Large intestine (tissue), 3 donors: ENCODE data around the gene SCGB2A2. TPM values are rescaled to one million over a fixed set of nuclear protein-coding genes. Genes with fewer than 3 reads are reported as not detected.
A peak's percentile ranks its signal among the peaks of the same experiment; 100 is the strongest.

ENCODE experiments used
- DNase-seq, 2 donors: peaks; one replicate each; pipeline versions ENCODE4 v3.0.0 to v3.0.0-alpha.2; 2013
- H3K27ac ChIP-seq: one replicate; pipeline ENCODE4 v1.5.1; 2013; ENCODE audit warnings: low read length
- H3K27me3 ChIP-seq: 2 replicates; pipeline ENCODE4 v1.6.1; 2013; ENCODE audit warnings: low read length; ENCODE audit not compliant: control insufficient read depth, insufficient read depth
- H3K36me3 ChIP-seq: 2 replicates; pipeline ENCODE4 v1.6.1; 2013; ENCODE audit warnings: low read length; ENCODE audit not compliant: control insufficient read depth, insufficient read depth
- H3K4me1 ChIP-seq: one replicate; pipeline ENCODE4 v1.6.1; 2013; ENCODE audit warnings: low read length; ENCODE audit not compliant: control insufficient read depth, insufficient read depth
- H3K4me3 ChIP-seq: one replicate; pipeline ENCODE4 v1.5.1; 2013; ENCODE audit warnings: low read length
- H3K9me3 ChIP-seq: one replicate; pipeline ENCODE4 v1.6.1; 2013; ENCODE audit warnings: mild to moderate bottlenecking, low read depth, low read length, moderate library complexity; ENCODE audit not compliant: control insufficient read depth
- WGBS: methylation state at CpG from one replicate; pipeline ENCODE4 v1.1.5; 2013; ENCODE audit warnings: low lambda C conversion rate; ENCODE audit not compliant: insufficient coverage; 5-methylcytosine and 5-hydroxymethylcytosine counted together
- polyA plus RNA-seq: library from polyadenylated mRNA; unstranded; fragments of 120-200 nt; gene quantifications from one replicate; pipeline ENCODE4 v1.2.1, GENCODE V29; 2013

The SCGB2A2 gene
- polyA plus RNA-seq, 1 donor: not detected

GRCh38 chr11:62253999-62254542 is 15.9 kb upstream of the SCGB2A2 start:
- no peak overlapping the region for H3K27ac ChIP-seq
- no peaks in the 10 kb centered on the region for H3K36me3 ChIP-seq
- no peak overlapping the region for H3K4me3 ChIP-seq
- H3K9me3 ChIP-seq: peaks cover 3% of the 10 kb centered on the region
- H3K27me3 ChIP-seq: no peaks in the 10 kb centered on the region
- no CpG with 5 or more reads among the region's 3 CpGs for WGBS
- H3K4me1 ChIP-seq: no peaks in the 10 kb centered on the region
- DNase-seq: no peak

GRCh38 chr11:62256281-62256680 is 13.7 kb upstream of the SCGB2A2 start:
- H3K27me3 ChIP-seq: peaks cover 3% of the 10 kb centered on the region
- H3K9me3 ChIP-seq: no peaks in the 10 kb centered on the region
- H3K4me1 ChIP-seq: no peaks in the 10 kb centered on the region
- no peak overlapping the region for H3K27ac ChIP-seq
- H3K4me3 ChIP-seq: no peak overlapping the region
- no peak for DNase-seq
- H3K36me3 ChIP-seq: no peaks in the 10 kb centered on the region
- 80% methylated on average over 1 of the region's 2 CpGs for WGBS

- Histone ChIP-seq H3K4me1 (no peaks in the 10 kb centered on the region), H3K36me3 (no peaks in the 10 kb centered on the region), H3K27ac (no peak overlapping the region), H3K4me3 (no peak overlapping the region), H3K9me3 (no peaks in the 10 kb centered on the region), H3K27me3 (peaks cover 6% of the 10 kb centered on the region)
- no peak for DNase-seq
- WGBS: 17% methylated on average over 1 of the region's 6 CpGs
Measured at GRCh38 chr11:62260261-62260953, 9.6 kb upstream of the SCGB2A2 start.

- H3K4me3 ChIP-seq: no peak overlapping the region
- H3K27ac ChIP-seq: no peak overlapping the region
- peaks cover 6% of the 10 kb centered on the region for H3K27me3 ChIP-seq
- H3K36me3 ChIP-seq: no peaks in the 10 kb centered on the region
- no peaks in the 10 kb centered on the region for H3K9me3 ChIP-seq
- no CpG with 5 or more reads among the region's 1 CpG for WGBS
- no peak for DNase-seq
- H3K4me1 ChIP-seq: no peaks in the 10 kb centered on the region
Measured at GRCh38 chr11:62264004-62264403, 6.0 kb upstream of the SCGB2A2 start.

- Histone ChIP-seq H3K27ac (no peak overlapping the region), H3K9me3 (no peaks in the 10 kb centered on the region), H3K4me1 (no peaks in the 10 kb centered on the region), H3K36me3 (no peaks in the 10 kb centered on the region), H3K27me3 (peaks cover under 1% of the 10 kb centered on the region), H3K4me3 (no peak overlapping the region)
- WGBS: 100% methylated on average over 2 of the region's 4 CpGs
- no peak for DNase-seq
Measured at GRCh38 chr11:62266558-62266957, 3.4 kb upstream of the SCGB2A2 start.

- Histone ChIP-seq H3K27me3 (no peaks in the 10 kb centered on the region), H3K36me3 (no peaks in the 10 kb centered on the region), H3K4me1 (no peaks in the 10 kb centered on the region), H3K27ac (no peak overlapping the region), H3K9me3 (no peaks in the 10 kb centered on the region), H3K4me3 (no peak overlapping the region)
- DNase-seq: no peak
- 100% methylated on average over 1 of the region's 1 CpG for WGBS
Measured at GRCh38 chr11:62267050-62267449, 2.9 kb upstream of the SCGB2A2 start.

- Histone ChIP-seq H3K4me3 (no peak overlapping the region), H3K9me3 (no peaks in the 10 kb centered on the region), H3K36me3 (no peaks in the 10 kb centered on the region), H3K27ac (no peak overlapping the region), H3K4me1 (no peaks in the 10 kb centered on the region), H3K27me3 (no peaks in the 10 kb centered on the region)
- no CpG with 5 or more reads among the region's 3 CpGs for WGBS
- DNase-seq: no peak
Measured at GRCh38 chr11:62267576-62267975, 2.4 kb upstream of the SCGB2A2 start.

GRCh38 chr11:62273284-62273683 is 3.3 kb downstream of the SCGB2A2 start:
- Histone ChIP-seq H3K9me3 (no peaks in the 10 kb centered on the region), H3K27ac (no peak overlapping the region), H3K4me3 (no peak overlapping the region), H3K4me1 (no peaks in the 10 kb centered on the region), H3K36me3 (no peaks in the 10 kb centered on the region), H3K27me3 (no peaks in the 10 kb centered on the region)
- no CpG with 5 or more reads among the region's 5 CpGs for WGBS
- no peak for DNase-seq

- no peak overlapping the region for H3K4me3 ChIP-seq
- no CpG with 5 or more reads among the region's 7 CpGs for WGBS
- no peak overlapping the region for H3K27ac ChIP-seq
- H3K27me3 ChIP-seq: no peaks in the 10 kb centered on the region
- no peak for DNase-seq
- H3K4me1 ChIP-seq: no peaks in the 10 kb centered on the region
- no peaks in the 10 kb centered on the region for H3K36me3 ChIP-seq
- no peaks in the 10 kb centered on the region for H3K9me3 ChIP-seq
Measured at GRCh38 chr11:62273789-62274275, 3.9 kb downstream of the SCGB2A2 start.

- no peaks in the 10 kb centered on the region for H3K9me3 ChIP-seq
- no peaks in the 10 kb centered on the region for H3K4me1 ChIP-seq
- no peak for DNase-seq
Measured at GRCh38 chr11:62280452-62280851, 10.5 kb downstream of the SCGB2A2 start.

GRCh38 chr11:62295504-62295903 is 25.5 kb downstream of the SCGB2A2 start:
- no peaks in the 10 kb centered on the region for H3K36me3 ChIP-seq

More at GRCh38 chr11:62280452-62280851, 10.5 kb downstream of the SCGB2A2 start:
- Histone ChIP-seq H3K36me3 (no peaks in the 10 kb centered on the region), H3K4me3 (no peak overlapping the region), H3K27ac (no peak overlapping the region), H3K27me3 (no peaks in the 10 kb centered on the region)

More at GRCh38 chr11:62295504-62295903, 25.5 kb downstream of the SCGB2A2 start:
- H3K4me1 ChIP-seq: no peaks in the 10 kb centered on the region
- H3K27ac ChIP-seq: no peak overlapping the region
- WGBS: no CpG with 5 or more reads among the region's 2 CpGs
- H3K4me3 ChIP-seq: no peak overlapping the region
- H3K27me3 ChIP-seq: peaks cover 6% of the 10 kb centered on the region
- DNase-seq: peak in 1 of 2 donors; percentile 17
- H3K9me3 ChIP-seq: no peaks in the 10 kb centered on the region
